ENCODE results near the gene TNFRSF21.

DNA sequence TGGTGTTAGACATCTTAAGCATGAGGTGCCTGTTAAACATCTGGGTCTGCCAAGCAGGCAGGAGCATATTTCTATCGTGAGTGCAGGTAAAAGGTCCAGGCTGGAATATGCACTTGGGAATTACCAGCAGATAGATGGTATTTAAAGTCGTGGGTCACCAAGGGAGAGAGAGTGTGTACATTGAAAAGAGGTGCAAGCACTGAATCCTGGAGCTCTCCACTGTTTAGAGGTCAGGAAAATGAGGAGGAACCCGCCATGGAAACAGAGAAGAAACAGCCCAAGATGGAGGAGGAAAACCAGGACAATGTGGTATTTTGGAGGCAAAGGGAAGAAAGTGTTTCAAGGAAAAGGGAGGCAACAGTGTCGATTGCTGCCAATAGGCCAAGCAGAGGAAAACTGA, 46.4 kb downstream of the TNFRSF21 start:
- TF ChIP-seq, protein P1, sequence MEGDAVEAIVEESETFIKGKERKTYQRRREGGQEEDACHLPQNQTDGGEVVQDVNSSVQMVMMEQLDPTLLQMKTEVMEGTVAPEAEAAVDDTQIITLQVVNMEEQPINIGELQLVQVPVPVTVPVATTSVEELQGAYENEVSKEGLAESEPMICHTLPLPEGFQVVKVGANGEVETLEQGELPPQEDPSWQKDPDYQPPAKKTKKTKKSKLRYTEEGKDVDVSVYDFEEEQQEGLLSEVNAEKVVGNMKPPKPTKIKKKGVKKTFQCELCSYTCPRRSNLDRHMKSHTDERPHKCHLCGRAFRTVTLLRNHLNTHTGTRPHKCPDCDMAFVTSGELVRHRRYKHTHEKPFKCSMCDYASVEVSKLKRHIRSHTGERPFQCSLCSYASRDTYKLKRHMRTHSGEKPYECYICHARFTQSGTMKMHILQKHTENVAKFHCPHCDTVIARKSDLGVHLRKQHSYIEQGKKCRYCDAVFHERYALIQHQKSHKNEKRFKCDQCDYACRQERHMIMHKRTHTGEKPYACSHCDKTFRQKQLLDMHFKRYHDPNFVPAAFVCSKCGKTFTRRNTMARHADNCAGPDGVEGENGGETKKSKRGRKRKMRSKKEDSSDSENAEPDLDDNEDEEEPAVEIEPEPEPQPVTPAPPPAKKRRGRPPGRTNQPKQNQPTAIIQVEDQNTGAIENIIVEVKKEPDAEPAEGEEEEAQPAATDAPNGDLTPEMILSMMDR (IDR thresholded peaks at IDR 0.05): no peak
- TF ChIP-seq SMAD4 (CRISPR knock-in tag; IDR thresholded peaks at IDR 0.05): no peak

Data from WTC11 (cell line).